Karpas-422 (cell line): Measurements from ENCODE around the gene PGLYRP1. TPM values are rescaled to one million over a fixed set of nuclear protein-coding genes. Genes with fewer than 3 reads are reported as not detected.

Experiments used
- DNase-seq: peaks from one replicate; pipeline ENCODE4 v3.0.0-alpha.2; 2015
- H2AFZ ChIP-seq: fragments of 200-600 bp; sonication (generic); 2 replicates; pipeline ENCODE4 v1.6.1; 2014; ENCODE audit warnings: antibody characterized with exemption, low read length, mixed read lengths
- H3K27ac ChIP-seq: fragments of 200-600 bp; sonication (generic); 2 replicates; pipeline ENCODE4 v1.5.1; 2014; ENCODE audit warnings: mild to moderate bottlenecking, low read length, moderate library complexity
- H3K27me3 ChIP-seq: fragments of 200-600 bp; sonication (generic); 2 replicates; pipeline ENCODE4 v1.6.1; 2014; ENCODE audit warnings: low read length, mixed read lengths
- H3K36me3 ChIP-seq: fragments of 200-600 bp; sonication (generic); 2 replicates; pipeline ENCODE4 v1.6.1; 2014; ENCODE audit warnings: low read length, mixed read lengths; ENCODE audit not compliant: insufficient read depth
- H3K4me1 ChIP-seq: fragments of 200-600 bp; sonication (generic); 2 replicates; pipeline ENCODE4 v1.6.1; 2014; ENCODE audit warnings: mild to moderate bottlenecking, low read length, mixed read lengths
- H3K4me2 ChIP-seq: fragments of 200-600 bp; sonication (generic); 2 replicates; pipeline ENCODE4 v1.6.1; 2014; ENCODE audit warnings: low read length, low read depth, mild to moderate bottlenecking; ENCODE audit not compliant: poor library complexity, severe bottlenecking
- H3K4me3 ChIP-seq: fragments of 200-600 bp; sonication (generic); 2 replicates; pipeline ENCODE4 v1.5.1; 2014; ENCODE audit warnings: mild to moderate bottlenecking, antibody characterized with exemption, low read length, mixed read lengths
- H3K79me2 ChIP-seq: fragments of 200-600 bp; sonication (generic); 2 replicates; pipeline ENCODE4 v1.6.1; 2014; ENCODE audit warnings: mild to moderate bottlenecking, low read length, mixed read lengths
- H3K9ac ChIP-seq: fragments of 200-600 bp; sonication (generic); 2 replicates; pipeline ENCODE4 v1.6.0; 2014; ENCODE audit warnings: low read length
- H3K9me2 ChIP-seq: fragments of 200-600 bp; sonication (generic), shearing (Covaris generic); replicated peaks from 2 replicates; pipeline ENCODE4 v1.6.0; 2014; ENCODE audit warnings: mild to moderate bottlenecking, low read length, moderate library complexity; ENCODE audit not compliant: insufficient read depth
- H3K9me3 ChIP-seq: fragments of 300-700, 200-600 bp; sonication (generic); 2 replicates; pipeline ENCODE4 v1.6.1; 2014; ENCODE audit warnings: low read length, mixed read lengths
- H4K20me1 ChIP-seq: fragments of 200-600 bp; sonication (generic); 2 replicates; pipeline ENCODE4 v1.6.1; 2014; ENCODE audit warnings: mild to moderate bottlenecking, antibody characterized with exemption, low read length, low read depth; ENCODE audit not compliant: insufficient read depth
- total RNA-seq: library from RNA; depleted of rRNA; stranded (reverse); fragments of >200 nt; shearing (Covaris generic); gene quantifications from 2 replicates; pipeline ENCODE4 v1.2.3, GENCODE V29; 2014; ENCODE audit warnings: low replicate concordance

The PGLYRP1 gene
- total RNA-seq, 1 experiment from 2014 or later: not detected

- H3K27ac ChIP-seq: no peak overlapping the region
- H3K4me1 ChIP-seq: no peaks in the 10 kb centered on the region
- H3K9me2 ChIP-seq: no peaks in the 10 kb centered on the region
- no peak for DNase-seq
- no peaks in the 10 kb centered on the region for H3K36me3 ChIP-seq
- H4K20me1 ChIP-seq: no peaks in the 10 kb centered on the region
- no peak overlapping the region for H3K4me2 ChIP-seq
- no peak overlapping the region for H2AFZ ChIP-seq
- H3K79me2 ChIP-seq: no peaks in the 10 kb centered on the region
- H3K9me3 ChIP-seq: no peaks in the 10 kb centered on the region
- no peak overlapping the region for H3K4me3 ChIP-seq
- no peaks in the 10 kb centered on the region for H3K27me3 ChIP-seq
- no peak overlapping the region for H3K9ac ChIP-seq
Measured at GRCh38 chr19:46040125-46040524, 17.3 kb upstream of the PGLYRP1 start.

- H3K4me1 ChIP-seq: no peaks in the 10 kb centered on the region
- no peaks in the 10 kb centered on the region for H3K36me3 ChIP-seq
- no peak overlapping the region for H3K4me2 ChIP-seq
- no peak overlapping the region for H2AFZ ChIP-seq
- no peaks in the 10 kb centered on the region for H3K9me3 ChIP-seq
- H3K9me2 ChIP-seq: no peaks in the 10 kb centered on the region
- H3K4me3 ChIP-seq: no peak overlapping the region
- H3K9ac ChIP-seq: no peak overlapping the region
- H4K20me1 ChIP-seq: no peaks in the 10 kb centered on the region
- DNase-seq: no peak
- H3K79me2 ChIP-seq: no peaks in the 10 kb centered on the region
- no peaks in the 10 kb centered on the region for H3K27me3 ChIP-seq
- H3K27ac ChIP-seq: no peak overlapping the region
Measured at GRCh38 chr19:46036744-46037128, 13.9 kb upstream of the PGLYRP1 start.

GRCh38 chr19:46035986-46036743 lies 13.3 kb upstream of the PGLYRP1 start:
- Histone ChIP-seq H2AFZ (no peak overlapping the region), H3K9me3 (no peaks in the 10 kb centered on the region), H3K9ac (no peak overlapping the region), H3K4me2 (no peak overlapping the region), H3K4me3 (no peak overlapping the region), H3K36me3 (no peaks in the 10 kb centered on the region), H3K27me3 (no peaks in the 10 kb centered on the region), H3K27ac (no peak overlapping the region), H4K20me1 (no peaks in the 10 kb centered on the region), H3K9me2 (no peaks in the 10 kb centered on the region), H3K4me1 (no peaks in the 10 kb centered on the region), H3K79me2 (no peaks in the 10 kb centered on the region)
- DNase-seq: no peak

GRCh38 chr19:46035546-46035945 lies 12.7 kb upstream of the PGLYRP1 start:
- no peak overlapping the region for H3K4me2 ChIP-seq
- H3K4me1 ChIP-seq: no peaks in the 10 kb centered on the region
- no peaks in the 10 kb centered on the region for H4K20me1 ChIP-seq
- no peak overlapping the region for H2AFZ ChIP-seq
- H3K9me3 ChIP-seq: no peaks in the 10 kb centered on the region
- H3K27ac ChIP-seq: no peak overlapping the region
- no peak overlapping the region for H3K4me3 ChIP-seq
- H3K9ac ChIP-seq: no peak overlapping the region
- H3K9me2 ChIP-seq: no peaks in the 10 kb centered on the region
- no peaks in the 10 kb centered on the region for H3K36me3 ChIP-seq
- DNase-seq: no peak
- no peaks in the 10 kb centered on the region for H3K27me3 ChIP-seq
- H3K79me2 ChIP-seq: no peaks in the 10 kb centered on the region

DNA sequence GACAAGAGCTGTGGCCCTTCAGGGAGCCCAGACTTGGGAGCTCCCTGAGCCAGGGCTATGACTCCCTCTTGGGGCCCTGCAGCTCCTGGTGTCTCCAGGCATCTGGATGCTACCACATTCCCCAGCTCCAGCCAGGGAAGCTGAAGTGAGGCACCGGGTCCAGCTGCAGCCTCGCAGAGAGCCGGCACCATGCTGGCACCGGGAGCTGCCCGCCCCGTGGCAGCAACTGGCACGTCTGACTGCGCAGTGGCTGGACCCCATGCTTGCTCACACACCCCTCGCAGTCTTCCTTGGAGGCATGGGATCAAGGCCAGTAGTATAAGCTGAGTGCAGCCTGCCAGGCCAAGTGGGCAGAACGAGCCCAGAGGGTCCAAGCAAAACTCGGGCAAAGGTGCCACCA lies 10.5 kb upstream of the PGLYRP1 start:
- no peak for DNase-seq
- Histone ChIP-seq H3K4me1 (no peaks in the 10 kb centered on the region), H3K36me3 (no peaks in the 10 kb centered on the region), H3K79me2 (no peaks in the 10 kb centered on the region), H2AFZ (no peak overlapping the region), H3K4me3 (no peak overlapping the region), H3K9me3 (no peaks in the 10 kb centered on the region), H3K27me3 (no peaks in the 10 kb centered on the region), H3K9ac (no peak overlapping the region), H3K27ac (no peak overlapping the region), H3K9me2 (no peaks in the 10 kb centered on the region), H4K20me1 (no peaks in the 10 kb centered on the region), H3K4me2 (no peak overlapping the region)

- Histone ChIP-seq H3K27ac (no peak overlapping the region), H3K27me3 (no peaks in the 10 kb centered on the region), H2AFZ (no peak overlapping the region), H3K36me3 (no peaks in the 10 kb centered on the region), H3K4me3 (no peak overlapping the region), H3K9me3 (no peaks in the 10 kb centered on the region), H3K79me2 (no peaks in the 10 kb centered on the region), H3K9me2 (no peaks in the 10 kb centered on the region), H4K20me1 (no peaks in the 10 kb centered on the region), H3K4me2 (no peak overlapping the region), H3K9ac (no peak overlapping the region), H3K4me1 (no peaks in the 10 kb centered on the region)
- no peak for DNase-seq
Measured at GRCh38 chr19:46032597-46033025, 9.8 kb upstream of the PGLYRP1 start.

- H3K9ac ChIP-seq: no peak overlapping the region
- no peaks in the 10 kb centered on the region for H3K27me3 ChIP-seq
- no peaks in the 10 kb centered on the region for H3K36me3 ChIP-seq
- peaks cover 1% of the 10 kb centered on the region for H3K4me1 ChIP-seq
- H3K9me3 ChIP-seq: no peaks in the 10 kb centered on the region
- H3K27ac ChIP-seq: no peak overlapping the region
- no peak for DNase-seq
- no peak overlapping the region for H2AFZ ChIP-seq
- no peak overlapping the region for H3K4me3 ChIP-seq
- no peak overlapping the region for H3K4me2 ChIP-seq
- H3K79me2 ChIP-seq: no peaks in the 10 kb centered on the region
- H4K20me1 ChIP-seq: no peaks in the 10 kb centered on the region
- no peaks in the 10 kb centered on the region for H3K9me2 ChIP-seq
Measured at GRCh38 chr19:46031781-46032596, 9.1 kb upstream of the PGLYRP1 start.

- Histone ChIP-seq H3K9me2 (no peaks in the 10 kb centered on the region), H3K27ac (no peak overlapping the region), H3K4me3 (no peak overlapping the region), H3K36me3 (peaks cover 6% of the 10 kb centered on the region), H3K9me3 (no peaks in the 10 kb centered on the region), H4K20me1 (no peaks in the 10 kb centered on the region), H3K79me2 (no peaks in the 10 kb centered on the region), H2AFZ (no peak overlapping the region), H3K4me1 (peaks cover 8% of the 10 kb centered on the region), H3K27me3 (no peaks in the 10 kb centered on the region), H3K9ac (no peak overlapping the region), H3K4me2 (no peak overlapping the region)
- DNase-seq: no peak
Measured at GRCh38 chr19:46030812-46031550, 8.1 kb upstream of the PGLYRP1 start.
